Duodenal mucosa (tissue), 2 donors: ENCODE data around the gene KLF6.

Source experiments
- H3K27ac ChIP-seq: one replicate; pipeline ENCODE4 v1.7.0; 2013; ENCODE audit warnings: low read depth, low read length
- H3K27me3 ChIP-seq, 2 donors: one replicate each; pipeline ENCODE4 v1.7.0; 2013; ENCODE audit warnings: low read length in 2 of 2, control low read depth in 1 of 2; ENCODE audit not compliant: insufficient read depth in 2 of 2, control insufficient read depth in 1 of 2
- H3K36me3 ChIP-seq, 2 donors: one replicate each; pipeline ENCODE4 v1.7.0; 2013; ENCODE audit warnings: low read length in 2 of 2, control low read depth in 1 of 2; ENCODE audit not compliant: insufficient read depth in 2 of 2, control insufficient read depth in 1 of 2
- H3K4me1 ChIP-seq, 2 donors: one replicate each; pipeline ENCODE4 v1.7.0; 2013; ENCODE audit warnings: low read length in 2 of 2, control low read depth in 1 of 2; ENCODE audit not compliant: insufficient read depth in 2 of 2, control insufficient read depth in 1 of 2
- H3K4me3 ChIP-seq, 2 donors: one replicate each; pipeline ENCODE4 v1.7.0; 2013; ENCODE audit warnings: low read length in 2 of 2, low read depth in 1 of 2
- H3K9ac ChIP-seq, 2 donors: one replicate each; pipeline ENCODE4 v1.7.0; 2013; ENCODE audit warnings: low read length in 2 of 2, low read depth in 1 of 2
- H3K9me3 ChIP-seq, 2 donors: one replicate each; pipeline ENCODE4 v1.7.0; 2013; ENCODE audit warnings: low read length in 2 of 2, control low read depth in 1 of 2; ENCODE audit not compliant: control insufficient read depth in 1 of 2

KLF6 gene

DNA sequence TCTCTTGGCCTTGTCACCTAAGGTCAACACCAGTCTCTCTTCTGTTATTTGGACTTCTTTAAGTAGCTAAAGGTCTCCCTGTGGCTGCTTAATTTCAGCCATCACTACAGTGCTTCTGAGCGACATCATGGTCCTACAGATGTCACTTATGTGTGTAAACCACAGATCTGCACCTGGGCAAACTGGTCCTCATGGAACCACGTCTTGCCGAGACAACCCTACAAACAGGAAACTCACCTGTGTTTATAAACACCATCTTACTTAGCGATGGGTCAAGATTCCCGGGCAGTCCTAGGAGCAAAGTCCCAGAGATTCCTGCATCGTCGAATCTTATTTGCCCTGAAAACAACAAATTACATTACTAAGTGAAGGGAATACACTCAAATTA lies 27.8 kb downstream of the KLF6 start:
- Histone ChIP-seq H3K9me3 (no peaks in the 10 kb centered on the region), H3K4me3 (no peak overlapping the region), H3K4me1 (peaks cover 19 to 23% of the 10 kb centered on the region in 2 donors), H3K27me3 (no peaks in the 10 kb centered on the region), H3K36me3 (no peaks in the 10 kb centered on the region), H3K9ac (no peak overlapping the region), H3K27ac (no peak overlapping the region)

DNA sequence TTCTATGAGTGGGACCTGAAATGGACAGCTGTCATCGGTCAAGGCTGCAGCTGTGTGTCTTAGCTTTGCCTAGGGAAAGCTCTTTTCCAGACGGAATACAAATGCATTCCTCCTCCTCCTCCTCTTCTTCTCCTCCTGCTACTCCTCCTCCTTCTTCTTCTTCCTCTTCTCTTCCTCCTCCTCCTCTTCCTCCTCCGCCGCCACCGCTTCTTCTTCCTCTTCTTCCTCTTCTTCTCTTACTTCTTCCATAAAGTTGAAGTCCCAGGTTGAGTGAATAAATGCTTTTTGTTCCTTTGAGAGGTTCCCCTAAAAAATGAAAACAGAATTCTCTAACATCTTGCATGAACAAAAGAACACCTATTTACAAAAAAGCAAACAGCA lies 28.7 kb downstream of the KLF6 start:
- H3K36me3 ChIP-seq: no peaks in the 10 kb centered on the region
- no peaks in the 10 kb centered on the region for H3K27me3 ChIP-seq
- no peaks in the 10 kb centered on the region for H3K9me3 ChIP-seq
- H3K4me1 ChIP-seq: peaks cover 19% of the 10 kb centered on the region in 2 donors
- no peak overlapping the region for H3K27ac ChIP-seq
- H3K9ac ChIP-seq: no peak overlapping the region
- H3K4me3 ChIP-seq: no peak overlapping the region

DNA sequence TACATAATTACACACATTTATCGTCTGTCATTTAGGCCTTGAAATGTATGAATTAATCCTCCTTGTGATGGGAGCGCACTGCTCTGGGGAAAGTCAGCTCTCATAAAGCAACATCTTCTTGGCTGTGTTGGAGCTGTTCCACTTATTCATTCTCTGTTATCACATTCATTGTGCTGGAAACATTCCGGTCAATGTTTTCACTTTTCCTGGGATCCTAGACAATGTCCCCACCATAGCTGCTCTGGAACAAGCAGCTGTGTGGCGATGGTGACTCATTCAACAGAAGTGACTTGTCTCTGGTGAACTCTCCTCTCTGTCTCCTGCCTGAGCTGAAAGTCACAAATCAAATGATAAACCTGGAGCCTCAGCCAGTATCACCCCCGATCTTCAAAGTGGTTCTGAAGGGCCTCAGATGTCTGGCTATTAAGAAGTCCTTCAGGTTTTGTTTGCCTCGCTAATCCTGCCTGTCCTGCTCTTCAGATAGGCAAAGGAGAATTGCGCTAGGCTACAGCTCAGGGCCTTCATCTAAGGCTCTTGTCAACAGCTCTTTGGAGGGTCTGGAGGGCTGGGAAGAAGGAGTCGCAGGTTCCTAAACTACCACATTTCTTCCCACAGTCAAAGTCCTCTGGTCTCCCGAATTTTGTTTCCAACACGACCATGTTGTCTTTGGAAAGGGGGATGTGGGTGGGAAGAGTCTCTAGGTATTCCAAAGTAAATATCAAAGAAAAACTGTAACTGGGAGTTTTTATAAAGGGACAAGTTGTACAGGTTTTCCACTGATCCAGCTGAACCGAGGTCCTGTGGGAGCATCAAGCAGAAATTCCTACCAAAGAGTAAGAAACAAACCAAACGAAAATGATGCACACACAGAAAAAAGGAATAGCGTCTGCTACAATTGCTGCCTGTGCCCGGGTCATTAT lies 29.3 kb downstream of the KLF6 start:
- Histone ChIP-seq H3K9me3 (no peaks in the 10 kb centered on the region), H3K36me3 (no peaks in the 10 kb centered on the region), H3K9ac (no peak overlapping the region), H3K4me3 (no peak overlapping the region), H3K4me1 (peaks cover 19 to 20% of the 10 kb centered on the region in 2 donors), H3K27me3 (no peaks in the 10 kb centered on the region), H3K27ac (no peak overlapping the region)

DNA sequence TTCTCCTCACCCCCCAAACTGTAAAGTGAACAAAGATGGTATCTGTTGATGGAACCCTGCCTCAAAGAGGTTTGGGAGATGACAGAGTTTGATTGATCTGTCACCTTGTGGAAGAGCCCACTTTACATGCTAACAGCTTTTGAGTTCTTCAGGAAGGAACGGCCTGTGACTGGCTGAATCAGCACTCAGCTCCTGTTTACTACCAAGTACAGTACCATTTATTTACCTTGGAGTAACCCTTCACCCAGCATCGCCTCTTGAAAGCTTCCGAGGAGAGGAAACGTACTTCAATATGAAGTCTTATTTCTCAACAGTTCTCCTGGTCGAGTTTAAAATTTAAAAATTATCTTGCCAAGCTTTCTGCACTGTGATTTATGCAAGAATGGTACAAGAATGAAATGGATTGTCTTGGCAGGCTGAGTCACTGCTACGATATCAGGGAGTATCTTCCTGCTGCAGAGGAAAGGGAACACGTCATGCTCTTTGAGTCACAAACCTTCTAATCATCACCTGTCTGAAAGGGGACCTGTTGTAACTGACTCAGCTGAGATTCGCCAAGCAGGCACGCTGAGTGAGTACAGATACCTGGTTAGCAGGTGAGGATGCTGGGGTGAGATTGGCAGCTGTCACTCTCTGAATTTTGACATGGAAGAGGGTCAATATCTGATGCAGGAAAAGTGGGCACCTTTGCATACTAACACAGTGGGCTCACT lies 30.1 kb downstream of the KLF6 start:
- no peak overlapping the region for H3K4me3 ChIP-seq
- no peaks in the 10 kb centered on the region for H3K9me3 ChIP-seq
- H3K27me3 ChIP-seq: no peaks in the 10 kb centered on the region
- H3K27ac ChIP-seq: no peak overlapping the region
- H3K4me1 ChIP-seq: peaks cover 25 to 26% of the 10 kb centered on the region in 2 donors
- H3K9ac ChIP-seq: no peak overlapping the region
- no peaks in the 10 kb centered on the region for H3K36me3 ChIP-seq

DNA sequence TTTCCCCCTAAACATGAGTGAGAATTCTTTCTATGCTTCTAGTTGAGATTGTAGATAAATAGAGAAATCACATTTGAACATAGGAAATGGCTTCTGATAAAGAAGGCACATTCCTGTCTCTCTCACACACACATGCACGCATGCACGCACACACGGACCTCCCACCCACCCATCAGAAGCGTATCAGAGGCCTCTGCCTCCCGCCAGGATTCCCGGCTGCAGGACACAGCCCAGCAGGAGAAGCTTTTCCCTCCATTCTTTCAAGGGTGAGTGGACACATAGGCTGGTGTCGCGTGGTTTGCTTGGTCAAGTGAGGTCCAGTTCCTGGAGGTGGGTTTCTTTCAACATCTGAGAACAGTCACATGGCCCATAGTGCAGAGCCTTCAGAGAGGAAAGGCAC lies 34.2 kb downstream of the KLF6 start:
- Histone ChIP-seq H3K4me3 (no peak overlapping the region), H3K4me1 (peaks cover 22 to 24% of the 10 kb centered on the region in 2 donors), H3K9ac (no peak overlapping the region), H3K9me3 (no peaks in the 10 kb centered on the region), H3K27ac (no peak overlapping the region), H3K27me3 (no peaks in the 10 kb centered on the region), H3K36me3 (no peaks in the 10 kb centered on the region)

DNA sequence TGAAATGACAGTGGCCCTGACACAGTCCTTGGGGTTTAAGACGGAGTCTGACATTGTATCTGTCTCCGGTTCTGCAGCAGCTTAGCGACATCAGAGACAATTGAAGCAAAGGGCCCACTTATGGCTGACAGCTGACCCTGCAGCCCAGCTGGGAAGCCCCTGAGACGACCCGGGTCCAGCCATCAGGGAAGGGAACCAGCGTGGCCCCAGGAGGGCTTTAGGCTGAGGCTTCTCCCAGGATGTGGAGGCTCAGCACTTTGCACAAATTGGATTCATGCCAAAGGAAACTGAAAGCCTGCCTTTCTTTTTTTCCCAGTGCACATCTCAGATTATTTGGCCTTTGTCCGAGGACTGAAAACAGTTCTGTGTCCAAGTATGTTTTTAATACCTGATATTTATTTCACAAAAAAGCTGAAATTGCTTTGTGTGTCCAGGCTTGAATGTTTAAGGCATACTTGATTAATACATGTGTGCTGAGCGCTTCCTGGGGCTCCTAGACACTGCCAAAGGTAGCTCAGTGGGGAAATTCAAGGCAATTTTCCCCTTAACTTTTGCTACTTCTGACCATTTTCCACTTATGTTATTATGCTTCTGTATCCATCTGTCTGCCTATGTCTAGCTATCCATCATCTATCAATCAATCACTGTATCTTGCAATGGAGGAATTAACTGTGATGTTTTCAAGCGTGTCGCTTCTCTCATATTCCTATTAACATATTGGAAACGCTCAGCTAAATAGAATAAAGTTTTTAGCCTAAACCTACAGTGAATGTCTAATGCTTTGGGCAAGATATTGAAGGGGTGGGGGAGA lies 34.8 kb downstream of the KLF6 start:
- Histone ChIP-seq H3K27ac (peak overlapping the region; percentile 14), H3K9me3 (no peaks in the 10 kb centered on the region), H3K36me3 (no peaks in the 10 kb centered on the region), H3K4me1 (peaks cover 15 to 18% of the 10 kb centered on the region in 2 donors), H3K4me3 (peak overlapping the region in 1 of 2 donors; percentile 38), H3K27me3 (no peaks in the 10 kb centered on the region), H3K9ac (no peak overlapping the region)

DNA sequence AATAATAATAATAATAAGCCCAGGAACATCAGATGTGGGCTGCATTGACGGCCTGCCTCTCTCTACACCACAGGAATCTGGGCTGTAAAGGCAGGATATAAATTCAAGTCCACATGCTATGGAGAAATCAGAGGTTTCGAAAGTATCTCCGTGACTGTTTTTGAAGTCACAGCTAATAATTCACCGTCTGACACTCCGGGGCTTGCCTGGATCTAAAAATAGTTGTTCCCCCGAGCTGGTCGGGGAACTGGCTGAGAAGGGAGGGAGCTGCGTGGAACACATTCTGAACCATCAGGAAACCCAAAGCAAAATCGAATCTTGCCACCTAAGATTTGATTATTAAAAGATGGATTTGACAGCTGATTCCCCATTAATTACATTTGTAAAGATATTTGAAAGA lies 35.4 kb downstream of the KLF6 start:
- peaks cover 9 to 12% of the 10 kb centered on the region in 2 donors for H3K4me1 ChIP-seq
- H3K4me3 ChIP-seq: peak overlapping the region in 1 of 2 donors; percentile 38
- no peak overlapping the region for H3K9ac ChIP-seq
- H3K9me3 ChIP-seq: no peaks in the 10 kb centered on the region
- H3K36me3 ChIP-seq: no peaks in the 10 kb centered on the region
- H3K27ac ChIP-seq: peak overlapping the region; percentile 14
- no peaks in the 10 kb centered on the region for H3K27me3 ChIP-seq

DNA sequence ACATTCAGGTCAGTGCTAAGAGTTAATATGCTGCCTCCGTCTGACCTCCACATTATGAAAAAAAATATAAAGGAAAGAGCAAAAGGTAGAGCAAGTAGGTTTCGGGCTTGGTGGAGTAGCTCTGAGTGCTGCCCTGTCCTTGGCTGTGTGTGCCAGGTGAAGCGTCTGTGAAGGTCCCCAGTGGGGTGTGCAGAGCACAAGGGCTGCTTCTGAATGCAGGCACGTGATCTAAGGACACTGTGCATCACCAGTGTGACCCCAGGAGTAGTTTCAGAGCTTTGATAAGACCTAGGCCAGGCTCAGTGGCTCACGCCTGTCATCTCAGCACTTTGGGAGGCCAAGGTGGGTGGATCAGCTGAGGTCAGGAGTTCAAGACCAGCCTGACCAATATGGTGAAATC lies 36.0 kb downstream of the KLF6 start:
- peaks cover 8 to 11% of the 10 kb centered on the region in 2 donors for H3K4me1 ChIP-seq
- no peak overlapping the region for H3K4me3 ChIP-seq
- no peak overlapping the region for H3K27ac ChIP-seq
- H3K36me3 ChIP-seq: no peaks in the 10 kb centered on the region
- H3K9me3 ChIP-seq: no peaks in the 10 kb centered on the region
- no peak overlapping the region for H3K9ac ChIP-seq
- no peaks in the 10 kb centered on the region for H3K27me3 ChIP-seq

DNA sequence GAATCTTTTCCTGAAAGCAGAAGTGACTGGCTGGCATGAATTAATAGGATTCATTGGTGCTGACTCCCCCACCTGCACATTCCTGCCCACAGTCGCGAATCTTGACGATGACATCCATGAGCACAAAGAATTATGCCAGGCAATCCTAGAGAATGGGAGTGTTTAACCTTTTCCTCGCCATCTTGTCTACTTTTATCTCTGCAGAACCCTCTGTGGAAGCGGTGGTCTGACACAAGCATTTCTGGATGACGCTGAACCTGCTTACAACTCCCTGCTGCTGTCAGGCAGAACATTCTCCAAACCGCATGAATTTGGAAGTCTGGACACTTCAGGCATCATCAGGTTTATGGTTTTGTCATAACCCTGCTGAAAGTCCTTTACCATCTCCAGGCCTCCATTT lies 36.5 kb downstream of the KLF6 start:
- no peak overlapping the region for H3K27ac ChIP-seq
- no peak overlapping the region for H3K9ac ChIP-seq

DNA sequence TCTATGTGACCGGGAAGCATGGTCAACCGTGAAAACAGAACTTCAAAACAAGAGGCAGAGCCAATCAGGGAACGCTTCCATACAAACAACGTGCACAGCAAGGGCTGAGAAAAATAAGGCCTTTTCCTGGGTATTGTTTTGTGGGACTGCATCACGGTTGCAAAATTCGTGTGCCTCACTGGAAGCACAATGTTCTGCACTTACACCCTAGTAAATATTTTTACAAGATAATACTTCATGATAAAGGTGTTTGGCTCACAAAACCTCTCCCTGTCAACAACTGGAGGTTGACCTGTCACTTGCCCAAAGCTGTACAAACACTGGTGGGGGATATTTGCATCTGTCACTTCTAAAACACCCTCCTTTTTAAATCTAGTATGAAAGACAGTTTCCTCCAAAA lies 37.0 kb downstream of the KLF6 start:
- no peak overlapping the region for H3K9ac ChIP-seq
- H3K27ac ChIP-seq: no peak overlapping the region
- no peaks in the 10 kb centered on the region for H3K9me3 ChIP-seq
- no peaks in the 10 kb centered on the region for H3K36me3 ChIP-seq
- peaks cover 8 to 11% of the 10 kb centered on the region in 2 donors for H3K4me1 ChIP-seq
- H3K27me3 ChIP-seq: no peaks in the 10 kb centered on the region
- no peak overlapping the region for H3K4me3 ChIP-seq

More for the DNA sequence above, 36.5 kb downstream of the KLF6 start:
- Histone ChIP-seq H3K4me1 (peaks cover 8 to 11% of the 10 kb centered on the region in 2 donors), H3K36me3 (no peaks in the 10 kb centered on the region), H3K4me3 (no peak overlapping the region), H3K9me3 (no peaks in the 10 kb centered on the region), H3K27me3 (no peaks in the 10 kb centered on the region)
